IMR-90 (cell line): Measurements from ENCODE around the gene SPECC1L. TPM values are rescaled to one million over a fixed set of nuclear protein-coding genes. Genes with fewer than 3 reads are reported as not detected.

ENCODE experiments used
- ATAC-seq: fragments of 200-7000 bp; cut with Tn5 transposase; 2 replicates; pipeline ENCODE4 v1.9.1; 2020; ENCODE audit warnings: low read depth, mild to moderate bottlenecking, moderate library complexity
- BruUV-seq: library from RNA; stranded (reverse); fragments of 400-500 nt; replicated peaks from 2 replicates; lab custom pipeline; 2021; lab: Mats Ljungman, UMichigan
- CTCF ChIA-PET: fragments of 300-600 bp; formaldehyde crosslinking; extraction: SDS; loops from one replicate; lab custom pipeline; 2021; ENCODE audit warnings: antibody characterized with exemption; lab: Yijun Ruan, JAX
- POLR2A ChIA-PET: fragments of 300-600 bp; sonication (Branson Sonifier 250); formaldehyde crosslinking; loops from one replicate; lab custom pipeline; 2022; ENCODE audit warnings: antibody characterized with exemption; ENCODE audit not compliant: unreplicated experiment; lab: Charles Lee
- DNase-seq: peaks from one replicate; pipeline ENCODE4 v3.0.0; 2013
- H2AFZ ChIP-seq: replicated peaks from 2 replicates; pipeline ENCODE3; 2013; ENCODE audit warnings: low read length, mild to moderate bottlenecking; ENCODE audit not compliant: poor library complexity
- H2AK5ac ChIP-seq: 2 replicates; pipeline ENCODE4 v1.6.1; 2013; ENCODE audit warnings: low read depth, low read length, inconsistent platforms
- H2AK9ac ChIP-seq: replicated peaks from 2 replicates; pipeline ENCODE3; 2013; ENCODE audit warnings: mild to moderate bottlenecking, low read depth, low read length, moderate library complexity; ENCODE audit not compliant: poor library complexity
- H2BK120ac ChIP-seq: 2 replicates; pipeline ENCODE4 v1.6.1; 2013; ENCODE audit warnings: low read depth, low read length, inconsistent platforms
- H2BK15ac ChIP-seq: 3 replicates; pipeline ENCODE4 v1.6.1; 2013; ENCODE audit warnings: low read depth, low read length, inconsistent platforms
- H2BK20ac ChIP-seq: 2 replicates; pipeline ENCODE4 v1.6.1; 2013; ENCODE audit warnings: low read depth, mild to moderate bottlenecking, inconsistent platforms, low read length, moderate library complexity
- H2BK5ac ChIP-seq: 2 replicates; pipeline ENCODE4 v1.6.1; 2013; ENCODE audit warnings: mild to moderate bottlenecking, low read depth, low read length, inconsistent platforms; ENCODE audit not compliant: poor library complexity, severe bottlenecking
- H3K14ac ChIP-seq: replicated peaks from 2 replicates; pipeline ENCODE4 v1.6.1; 2013; ENCODE audit warnings: low read depth, low read length, inconsistent platforms
- H3K18ac ChIP-seq: 2 replicates; pipeline ENCODE4 v1.6.1; 2013; ENCODE audit warnings: low read depth, low read length, control low read depth
- H3K23ac ChIP-seq: 2 replicates; pipeline ENCODE4 v1.6.1; 2013; ENCODE audit warnings: low read depth, low read length, inconsistent platforms
- H3K27ac ChIP-seq: 2 replicates; pipeline ENCODE4 v1.5.1; 2013; ENCODE audit warnings: mild to moderate bottlenecking, control low read depth, low read length; ENCODE audit not compliant: insufficient read depth
- H3K27me3 ChIP-seq: 2 replicates; pipeline ENCODE4 v1.6.1; 2013; ENCODE audit warnings: low read length; ENCODE audit not compliant: control insufficient read depth, insufficient read depth
- H3K36me3 ChIP-seq: 2 replicates; pipeline ENCODE4 v1.6.1; 2013; ENCODE audit warnings: low read length, mixed read lengths; ENCODE audit not compliant: control insufficient read depth, insufficient read depth
- H3K4ac ChIP-seq: 2 replicates; pipeline ENCODE4 v1.6.1; 2013; ENCODE audit warnings: low read depth, low read length, inconsistent platforms
- H3K4me1 ChIP-seq: 2 replicates; pipeline ENCODE4 v1.6.1; 2013; ENCODE audit warnings: low read length, mixed read lengths; ENCODE audit not compliant: control insufficient read depth, insufficient read depth
- H3K4me2 ChIP-seq: 2 replicates; pipeline ENCODE4 v1.6.1; 2013; ENCODE audit warnings: low read depth, mild to moderate bottlenecking, control low read depth, low read length, moderate library complexity
- H3K4me3 ChIP-seq: 2 replicates; pipeline ENCODE4 v1.5.1; 2013; ENCODE audit warnings: low read depth, mild to moderate bottlenecking, control low read depth, low read length, moderate library complexity; ENCODE audit not compliant: insufficient read depth
- H3K56ac ChIP-seq: 2 replicates; pipeline ENCODE4 v1.6.1; 2013; ENCODE audit warnings: low read length, inconsistent platforms; ENCODE audit not compliant: insufficient read depth; ENCODE audit errors: extremely low read depth
- H3K79me1 ChIP-seq, 2 experiments: 2 replicates each; pipeline ENCODE4 v1.6.1; 2013; ENCODE audit warnings: low read length in 2 of 2, inconsistent platforms in 1 of 2, low read depth in 1 of 2
- H3K9ac ChIP-seq: 2 replicates; pipeline ENCODE4 v1.6.1; 2013; ENCODE audit warnings: low read depth, low read length, control low read depth
- H3K9me1 ChIP-seq: 2 replicates; pipeline ENCODE4 v1.6.1; 2013; ENCODE audit warnings: low read length, inconsistent platforms; ENCODE audit not compliant: insufficient read depth
- H3K9me3 ChIP-seq: 2 replicates; pipeline ENCODE4 v1.6.1; 2013; ENCODE audit warnings: low read length; ENCODE audit not compliant: control insufficient read depth, insufficient read depth
- H4K20me1 ChIP-seq: 2 replicates; pipeline ENCODE4 v1.6.1; 2013; ENCODE audit warnings: low read length, inconsistent platforms; ENCODE audit not compliant: insufficient read depth
- H4K5ac ChIP-seq: 2 replicates; pipeline ENCODE4 v1.6.1; 2013; ENCODE audit warnings: mild to moderate bottlenecking, low read depth, low read length, control low read depth
- H4K8ac ChIP-seq, 2 experiments: 2 replicates each; pipeline ENCODE4 v1.6.1; 2013; ENCODE audit warnings: low read depth in 2 of 2, low read length in 2 of 2, control low read depth in 1 of 2, inconsistent platforms in 1 of 2
- H4K91ac ChIP-seq: 2 replicates; pipeline ENCODE4 v1.6.1; 2013; ENCODE audit warnings: low read depth, low read length, inconsistent platforms; ENCODE audit not compliant: insufficient read depth
- CEBPB ChIP-seq: IDR thresholded peaks from 2 replicates; pipeline ENCODE4 v1.6.1; 2012; ENCODE audit warnings: low read depth, low read length, improper control_type of control experiment
- CHD1 ChIP-seq: IDR thresholded peaks from 2 replicates; pipeline ENCODE4 v1.6.1; 2012; ENCODE audit warnings: low read depth, low read length, improper control_type of control experiment
- FOS ChIP-seq: fragments of 150-350 bp; IDR thresholded peaks from 2 replicates; pipeline ENCODE4 v1.6.1; 2016; ENCODE audit warnings: low read depth, low read length
- MAZ ChIP-seq: IDR thresholded peaks from 2 replicates; pipeline ENCODE4 v1.6.1; 2012; ENCODE audit warnings: low read depth, mild to moderate bottlenecking, low read length, improper control_type of control experiment, moderate library complexity, borderline replicate concordance
- MXI1 ChIP-seq: IDR thresholded peaks from 2 replicates; pipeline ENCODE4 v1.6.1; 2012; ENCODE audit warnings: low read depth, mild to moderate bottlenecking, low read length, moderate library complexity, borderline replicate concordance
- NFE2L2 ChIP-seq: fragments of 150-350 bp; IDR thresholded peaks from 2 replicates; pipeline ENCODE4 v1.6.1; 2016; ENCODE audit warnings: low read depth, mild to moderate bottlenecking, low read length
- POLR2A ChIP-seq: IDR thresholded peaks from 2 replicates; pipeline ENCODE4 v1.6.1; 2012; ENCODE audit warnings: mild to moderate bottlenecking, low read depth, low read length
- RAD21 ChIP-seq: IDR thresholded peaks from 2 replicates; pipeline ENCODE4 v1.6.1; 2012; ENCODE audit warnings: low read length, improper control_type of control experiment
- RFX5 ChIP-seq: IDR thresholded peaks from 2 replicates; pipeline ENCODE4 v1.8.0; 2012; ENCODE audit warnings: low read depth, mild to moderate bottlenecking, low read length, moderate library complexity
- WGBS, 2 experiments: methylation state at CpG; one replicate each; pipeline versions ENCODE4 v1.1.5 to v1.1.7; 2013; ENCODE audit warnings: missing lambda C conversion rate in 2 of 2; ENCODE audit not compliant: insufficient read length in 1 of 2; ENCODE audit errors: extremely low coverage in 2 of 2; 5-methylcytosine and 5-hydroxymethylcytosine counted together
- dilution Hi-C: fragments of 300-500 bp; cut with HindIII; formaldehyde crosslinking; loops from one replicate; pipeline ENCODE4 v1.14.3; 2018; ENCODE audit warnings: low sequenced_read_pairs; ENCODE audit not compliant: unreplicated experiment
- in situ Hi-C: fragments of 300-500 bp; cut with MboI; formaldehyde crosslinking; loops from 3 replicates; pipeline ENCODE4 v1.14.3; 2019; ENCODE audit warnings: low sequenced_read_pairs, inconsistent platforms, mixed read lengths
- intact Hi-C: fragments of 100-400 bp; cut with micrococcal nuclease; formaldehyde crosslinking; loops from 2 replicates; pipeline ENCODE4 v1.10.0; 2022
- polyA plus RNA-seq, 3 experiments: library from polyadenylated mRNA; depleted of rRNA; stranded (reverse); fragments of >200 nt; gene quantifications; 2 replicates each; pipeline ENCODE4 v1.2.3, GENCODE V29; 2012; ENCODE audit warnings: low replicate concordance in 1 of 3
- total RNA-seq: library from RNA; depleted of rRNA; stranded (reverse); fragments of >200 nt; gene quantifications from 2 replicates; pipeline ENCODE4 v1.2.3, GENCODE V29; 2012
- TF ChIP-seq, protein P1 (sequence below): fragments of 150-350 bp; IDR thresholded peaks from 2 replicates; pipeline ENCODE4 v1.6.1; 2016; ENCODE audit warnings: low read depth, mild to moderate bottlenecking, low read length, moderate library complexity, borderline replicate concordance
- TF ChIP-seq, protein P2 (sequence below): conservative IDR thresholded peaks from 2 replicates; pipeline ENCODE4 v1.5.1; 2012; ENCODE audit warnings: mild to moderate bottlenecking, low read depth, low read length, improper control_type of control experiment
- TF ChIP-seq, protein P3 (sequence below): fragments of 150-350 bp; IDR thresholded peaks from 2 replicates; pipeline ENCODE4 v1.6.1; 2017; ENCODE audit warnings: mild to moderate bottlenecking, antibody characterized with exemption, low read length, low read depth

The SPECC1L gene
- total and polyA plus RNA-seq, 2 of the 4 experiments (the other 2 are of a cell fraction) = 18.7 to 44.1 TPM

DNA sequence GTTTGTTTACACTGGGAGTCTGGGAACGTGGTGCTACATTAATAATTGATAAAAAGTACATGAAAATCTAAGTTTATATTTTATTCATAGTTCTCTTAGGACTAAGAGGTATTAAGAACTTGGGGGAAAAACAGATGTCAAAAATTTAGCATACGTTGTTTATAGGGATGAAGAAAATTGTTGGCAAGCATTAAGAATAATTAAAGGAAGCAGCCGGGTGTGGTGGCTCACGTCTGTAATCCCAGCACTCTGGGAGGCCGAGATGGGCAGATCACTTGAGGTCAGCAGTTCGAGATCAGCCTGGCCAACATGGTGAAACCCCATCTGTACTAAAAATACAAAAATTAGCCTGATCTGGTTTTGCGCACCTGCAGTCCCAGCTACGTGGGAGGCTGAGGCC lies 96.1 kb downstream of the SPECC1L start:
- Histone ChIP-seq H3K79me1 (peaks cover 6 to 25% of the 10 kb centered on the region in 2 experiments; a peak in 3 of 4 replicates), H3K36me3 (peaks cover 39% of the 10 kb centered on the region), H2BK5ac (no peak overlapping the region), H2BK15ac (no peak overlapping the region), H2AK5ac (no peak overlapping the region), H3K9me1 (peaks cover 13% of the 10 kb centered on the region), H2AK9ac (no peak overlapping the region), H3K4me3 (no peak overlapping the region), H2AFZ (no peak overlapping the region), H3K23ac (no peak overlapping the region), H3K56ac (no peak overlapping the region), H3K4ac (no peak overlapping the region), H3K27ac (no peak overlapping the region), H2BK120ac (no peak overlapping the region), H2BK20ac (no peak overlapping the region), H3K18ac (no peak overlapping the region), H4K8ac (no peak overlapping the region), H3K27me3 (no peaks in the 10 kb centered on the region), H3K4me1 (peaks cover 5% of the 10 kb centered on the region), H4K20me1 (peaks cover 11% of the 10 kb centered on the region; the same call in 1 of the 2 replicates), H4K5ac (no peak overlapping the region), H4K91ac (no peak overlapping the region), H3K4me2 (no peak overlapping the region), H3K9me3 (no peaks in the 10 kb centered on the region), H3K9ac (no peak overlapping the region), H3K14ac (no peak overlapping the region)
- POLR2A ChIA-PET = no interaction called here
- dilution Hi-C loops = no loop called here
- no TSS peak for BruUV-seq
- intact Hi-C loops = no loop called here
- TF ChIP-seq, protein P1, sequence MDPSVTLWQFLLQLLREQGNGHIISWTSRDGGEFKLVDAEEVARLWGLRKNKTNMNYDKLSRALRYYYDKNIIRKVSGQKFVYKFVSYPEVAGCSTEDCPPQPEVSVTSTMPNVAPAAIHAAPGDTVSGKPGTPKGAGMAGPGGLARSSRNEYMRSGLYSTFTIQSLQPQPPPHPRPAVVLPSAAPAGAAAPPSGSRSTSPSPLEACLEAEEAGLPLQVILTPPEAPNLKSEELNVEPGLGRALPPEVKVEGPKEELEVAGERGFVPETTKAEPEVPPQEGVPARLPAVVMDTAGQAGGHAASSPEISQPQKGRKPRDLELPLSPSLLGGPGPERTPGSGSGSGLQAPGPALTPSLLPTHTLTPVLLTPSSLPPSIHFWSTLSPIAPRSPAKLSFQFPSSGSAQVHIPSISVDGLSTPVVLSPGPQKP = no peak
- TF ChIP-seq MAZ (no peak), CHD1 (no peak), NFE2L2 (no peak), FOS (no peak), POLR2A (no peak), CEBPB (no peak), MXI1 (no peak), RFX5 (no peak), RAD21 (no peak)
- TF ChIP-seq, protein P2, sequence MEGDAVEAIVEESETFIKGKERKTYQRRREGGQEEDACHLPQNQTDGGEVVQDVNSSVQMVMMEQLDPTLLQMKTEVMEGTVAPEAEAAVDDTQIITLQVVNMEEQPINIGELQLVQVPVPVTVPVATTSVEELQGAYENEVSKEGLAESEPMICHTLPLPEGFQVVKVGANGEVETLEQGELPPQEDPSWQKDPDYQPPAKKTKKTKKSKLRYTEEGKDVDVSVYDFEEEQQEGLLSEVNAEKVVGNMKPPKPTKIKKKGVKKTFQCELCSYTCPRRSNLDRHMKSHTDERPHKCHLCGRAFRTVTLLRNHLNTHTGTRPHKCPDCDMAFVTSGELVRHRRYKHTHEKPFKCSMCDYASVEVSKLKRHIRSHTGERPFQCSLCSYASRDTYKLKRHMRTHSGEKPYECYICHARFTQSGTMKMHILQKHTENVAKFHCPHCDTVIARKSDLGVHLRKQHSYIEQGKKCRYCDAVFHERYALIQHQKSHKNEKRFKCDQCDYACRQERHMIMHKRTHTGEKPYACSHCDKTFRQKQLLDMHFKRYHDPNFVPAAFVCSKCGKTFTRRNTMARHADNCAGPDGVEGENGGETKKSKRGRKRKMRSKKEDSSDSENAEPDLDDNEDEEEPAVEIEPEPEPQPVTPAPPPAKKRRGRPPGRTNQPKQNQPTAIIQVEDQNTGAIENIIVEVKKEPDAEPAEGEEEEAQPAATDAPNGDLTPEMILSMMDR = no peak
- TF ChIP-seq, protein P3, sequence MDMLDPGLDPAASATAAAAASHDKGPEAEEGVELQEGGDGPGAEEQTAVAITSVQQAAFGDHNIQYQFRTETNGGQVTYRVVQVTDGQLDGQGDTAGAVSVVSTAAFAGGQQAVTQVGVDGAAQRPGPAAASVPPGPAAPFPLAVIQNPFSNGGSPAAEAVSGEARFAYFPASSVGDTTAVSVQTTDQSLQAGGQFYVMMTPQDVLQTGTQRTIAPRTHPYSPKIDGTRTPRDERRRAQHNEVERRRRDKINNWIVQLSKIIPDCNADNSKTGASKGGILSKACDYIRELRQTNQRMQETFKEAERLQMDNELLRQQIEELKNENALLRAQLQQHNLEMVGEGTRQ = no peak
- DNase-seq = no peak
- in situ Hi-C loops = no loop called here
- CTCF ChIA-PET = no interaction called here
- 100% methylated on average over 1 of the region's 8 CpGs; no CpG with 5 or more reads in 1 of the 2 experiments for WGBS, 2 experiments
- ATAC-seq = no peak
